OCI-LY1 (cell line): Measurements from ENCODE around the gene PPP2R2B.

ENCODE experiments used
- CTCF ChIP-seq: fragments of 200-600 bp; sonication (generic), shearing (Covaris generic); IDR thresholded peaks from 2 replicates; pipeline ENCODE4 v1.5.1; 2017; ENCODE audit warnings: mild to moderate bottlenecking, antibody characterized with exemption, low read length, moderate library complexity, mixed read lengths
- EZH2 ChIP-seq: fragments of 200-600 bp; sonication (generic), shearing (Covaris generic); IDR thresholded peaks from 2 replicates; pipeline ENCODE4 v1.8.0; 2017; ENCODE audit warnings: borderline replicate concordance, mixed run types, mild to moderate bottlenecking, antibody characterized with exemption, low read length, moderate library complexity, mixed read lengths

- TF ChIP-seq CTCF (no peak), EZH2 (no peak)
Observed at GRCh38 chr5:146765089-146765832, 113.3 kb downstream of the PPP2R2B start.
